Measurements from ENCODE around the gene YJU2.

The YJU2 gene

DNA sequence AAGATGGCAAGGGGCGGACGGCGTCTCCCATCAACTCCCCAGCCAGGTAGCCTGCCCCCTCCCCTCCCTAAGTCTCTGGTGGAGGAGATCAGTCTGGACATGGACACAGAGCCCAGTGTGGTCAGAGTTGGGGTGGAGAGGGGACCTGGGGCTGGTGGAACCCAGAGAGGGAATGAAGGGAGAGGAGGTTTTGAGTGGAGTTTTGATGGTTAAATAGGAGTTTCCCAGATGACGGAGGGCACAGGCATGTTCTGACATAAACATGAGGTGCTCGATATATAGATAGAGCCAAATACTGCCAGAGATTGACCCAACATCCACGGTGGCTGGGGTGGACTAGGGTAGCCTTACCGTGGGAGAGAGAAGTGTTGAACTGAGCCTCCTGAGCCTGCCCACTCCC lies 71.6 kb downstream of the YJU2 start:
- Histone ChIP-seq H3K4me1 (ENCODE audit: insufficient read depth, low read length, poor library complexity, severe bottlenecking) (no peaks in the 10 kb centered on the region), H3K27me3 (ENCODE audit: insufficient read depth, low read length, poor library complexity, severe bottlenecking) (no peaks in the 10 kb centered on the region), H3K4me2 (ENCODE audit: low read depth, low read length, poor library complexity, severe bottlenecking) (no peak overlapping the region), H3K36me3 (ENCODE audit: insufficient read depth, low read length) (no peaks in the 10 kb centered on the region), H3K9me2 (replicated peaks; ENCODE audit: low read depth, low read length) (no peaks in the 10 kb centered on the region), H3K9ac (ENCODE audit: low read depth, low read length, poor library complexity, severe bottlenecking) (no peak overlapping the region), H4K20me1 (ENCODE audit: insufficient read depth, low read length, poor library complexity, severe bottlenecking) (no peaks in the 10 kb centered on the region), H3K4me3 (ENCODE audit: low read length, poor library complexity, severe bottlenecking) (no peak overlapping the region), H3K9me3 (ENCODE audit: insufficient read depth, low read depth, low read length) (no peaks in the 10 kb centered on the region; the same call in 1 of the 2 replicates), H3F3A (ENCODE audit: low read depth) (no peaks in the 10 kb centered on the region), H3K79me2 (ENCODE audit: insufficient read depth, low read length) (no peaks in the 10 kb centered on the region), H2AFZ (ENCODE audit: low read length) (no peak overlapping the region)
- TF ChIP-seq, protein P1, sequence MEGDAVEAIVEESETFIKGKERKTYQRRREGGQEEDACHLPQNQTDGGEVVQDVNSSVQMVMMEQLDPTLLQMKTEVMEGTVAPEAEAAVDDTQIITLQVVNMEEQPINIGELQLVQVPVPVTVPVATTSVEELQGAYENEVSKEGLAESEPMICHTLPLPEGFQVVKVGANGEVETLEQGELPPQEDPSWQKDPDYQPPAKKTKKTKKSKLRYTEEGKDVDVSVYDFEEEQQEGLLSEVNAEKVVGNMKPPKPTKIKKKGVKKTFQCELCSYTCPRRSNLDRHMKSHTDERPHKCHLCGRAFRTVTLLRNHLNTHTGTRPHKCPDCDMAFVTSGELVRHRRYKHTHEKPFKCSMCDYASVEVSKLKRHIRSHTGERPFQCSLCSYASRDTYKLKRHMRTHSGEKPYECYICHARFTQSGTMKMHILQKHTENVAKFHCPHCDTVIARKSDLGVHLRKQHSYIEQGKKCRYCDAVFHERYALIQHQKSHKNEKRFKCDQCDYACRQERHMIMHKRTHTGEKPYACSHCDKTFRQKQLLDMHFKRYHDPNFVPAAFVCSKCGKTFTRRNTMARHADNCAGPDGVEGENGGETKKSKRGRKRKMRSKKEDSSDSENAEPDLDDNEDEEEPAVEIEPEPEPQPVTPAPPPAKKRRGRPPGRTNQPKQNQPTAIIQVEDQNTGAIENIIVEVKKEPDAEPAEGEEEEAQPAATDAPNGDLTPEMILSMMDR (conservative IDR thresholded peaks at IDR 0.05; ENCODE audit: low read length): no peak
- no peak for TF ChIP-seq EZH2phosphoT487 (IDR thresholded peaks at IDR 0.05; ENCODE audit: borderline replicate concordance)
